HepG2 (cell line): ENCODE results near the gene STX4. TPM values are rescaled to one million over a fixed set of nuclear protein-coding genes. Genes with fewer than 3 reads are reported as not detected.
A peak's percentile ranks its signal among the peaks of the same experiment; 100 is the strongest.

Experiments
- HNRNPLL ChIP-seq: fragments of 200-400 bp; formaldehyde crosslinking; IDR thresholded peaks from 2 replicates; pipeline ENCODE4 v1.6.1; 2017; ENCODE audit warnings: mild to moderate bottlenecking, low read depth, low read length; ENCODE audit not compliant: poor library complexity, severe bottlenecking
- ISX ChIP-seq: sonication (generic); formaldehyde crosslinking; conservative IDR thresholded peaks from 2 replicates; pipeline ENCODE4 v1.5.0; 2020; ENCODE audit warnings: missing genetic modification reagents
- MYNN ChIP-seq: sonication (generic); formaldehyde crosslinking; IDR thresholded peaks from 2 replicates; pipeline ENCODE4 v1.4.0; 2020; ENCODE audit warnings: mild to moderate bottlenecking, low read depth, missing genetic modification reagents
- ZNF12 ChIP-seq: sonication (generic); formaldehyde crosslinking; IDR thresholded peaks from 2 replicates; pipeline ENCODE4 v1.5.0; 2020; ENCODE audit warnings: missing genetic modification reagents
- ZNF138 ChIP-seq: sonication (generic); formaldehyde crosslinking; IDR thresholded peaks from 2 replicates; pipeline ENCODE4 v1.5.0; 2020; ENCODE audit warnings: mild to moderate bottlenecking, low read depth, missing genetic modification reagents
- ZNF143 ChIP-seq: sonication (generic); formaldehyde crosslinking; IDR thresholded peaks from 2 replicates; pipeline ENCODE4 v1.4.0; 2020; ENCODE audit warnings: missing genetic modification reagents
- ZNF160 ChIP-seq: sonication (generic); formaldehyde crosslinking; IDR thresholded peaks from 2 replicates; pipeline ENCODE4 v1.8.0; 2022; ENCODE audit warnings: mild to moderate bottlenecking, inconsistent platforms, missing genetic modification reagents
- ZNF180 ChIP-seq: sonication (generic); formaldehyde crosslinking; IDR thresholded peaks from 2 replicates; pipeline ENCODE4 v1.4.0; 2020; ENCODE audit warnings: low read depth, missing genetic modification reagents, borderline replicate concordance
- ZNF350 ChIP-seq: sonication (generic); formaldehyde crosslinking; IDR thresholded peaks from 2 replicates; pipeline ENCODE4 v1.4.0; 2020; ENCODE audit warnings: mild to moderate bottlenecking, low read depth, missing genetic modification reagents, borderline replicate concordance
- ZNF367 ChIP-seq: sonication (generic); formaldehyde crosslinking; IDR thresholded peaks from 2 replicates; pipeline ENCODE4 v1.4.0; 2020; ENCODE audit warnings: missing genetic modification reagents, borderline replicate concordance
- ZNF530 ChIP-seq: sonication (generic); formaldehyde crosslinking; IDR thresholded peaks from 2 replicates; pipeline ENCODE4 v1.5.0; 2020; ENCODE audit warnings: low read depth, mild to moderate bottlenecking, missing genetic modification reagents
- ZNF629 ChIP-seq: sonication (generic); formaldehyde crosslinking; conservative IDR thresholded peaks from 2 replicates; pipeline ENCODE4 v1.5.0; 2020; ENCODE audit warnings: missing genetic modification reagents
- ZNF674 ChIP-seq: sonication (generic); formaldehyde crosslinking; IDR thresholded peaks from 2 replicates; pipeline ENCODE4 v1.5.0; 2020; ENCODE audit warnings: low read depth, mild to moderate bottlenecking, missing genetic modification reagents
- ZNF841 ChIP-seq: sonication (generic); formaldehyde crosslinking; IDR thresholded peaks from 2 replicates; pipeline ENCODE4 v1.8.1; 2023; ENCODE audit warnings: missing genetic modification reagents, borderline replicate concordance
- polyA plus RNA-seq, 8 experiments: library from polyadenylated mRNA; depleted of rRNA in 3 of 8; stranded (reverse) in 7 of 8; unstranded in 1 of 8; fragments of >200 nt; fragmentation: Illumina TruSeq in 4 of 8; extraction: Trizol in 4 of 8; gene quantifications; 2 replicates each; pipeline versions ENCODE4 v1.2.1 to v1.2.3, GENCODE V29; 2011 to 2016; ENCODE audit warnings: low read depth in 4 of 8, missing spikeins in 1 of 8, mixed read lengths in 1 of 8; ENCODE audit not compliant: insufficient read depth in 1 of 8
- total RNA-seq, 5 experiments: library from RNA; depleted of rRNA; stranded (reverse); fragments of >200 nt; fragmentation: Illumina TruSeq; extraction: Trizol; gene quantifications; 2 replicates each; pipeline ENCODE4 v1.2.3, GENCODE V29; 2016; ENCODE audit warnings: low read depth in 1 of 5
- TF ChIP-seq, protein P1 (sequence below): sonication (generic); formaldehyde crosslinking; IDR thresholded peaks from 2 replicates; pipeline ENCODE4 v1.5.1; 2020; ENCODE audit warnings: mild to moderate bottlenecking, missing genetic modification reagents, borderline replicate concordance
- TF ChIP-seq, protein P2 (sequence below): sonication (generic); formaldehyde crosslinking; IDR thresholded peaks from 2 replicates; pipeline ENCODE4 v1.4.0; 2020; ENCODE audit warnings: missing genetic modification reagents, mild to moderate bottlenecking, borderline replicate concordance
- TF ChIP-seq, protein P3 (sequence below): sonication (generic); formaldehyde crosslinking; IDR thresholded peaks from 2 replicates; pipeline ENCODE4 v1.8.1; 2023; ENCODE audit warnings: mild to moderate bottlenecking, missing genetic modification reagents
- TF ChIP-seq, protein P4 (sequence below): sonication (generic); formaldehyde crosslinking; IDR thresholded peaks from 2 replicates; pipeline ENCODE4 v1.8.0; 2022; ENCODE audit warnings: mild to moderate bottlenecking, missing genetic modification reagents
- TF ChIP-seq, protein P5 (sequence below): sonication (generic); formaldehyde crosslinking; IDR thresholded peaks from 2 replicates; pipeline ENCODE4 v1.9.0; 2021; ENCODE audit warnings: missing genetic modification reagents, mild to moderate bottlenecking, borderline replicate concordance

Gene STX4
- total and polyA plus RNA-seq, 2 of the 13 experiments (the other 11 are each of a cell fraction or from before 2014, with no cell fraction given), result 29.2 to 34.6 TPM

DNA sequence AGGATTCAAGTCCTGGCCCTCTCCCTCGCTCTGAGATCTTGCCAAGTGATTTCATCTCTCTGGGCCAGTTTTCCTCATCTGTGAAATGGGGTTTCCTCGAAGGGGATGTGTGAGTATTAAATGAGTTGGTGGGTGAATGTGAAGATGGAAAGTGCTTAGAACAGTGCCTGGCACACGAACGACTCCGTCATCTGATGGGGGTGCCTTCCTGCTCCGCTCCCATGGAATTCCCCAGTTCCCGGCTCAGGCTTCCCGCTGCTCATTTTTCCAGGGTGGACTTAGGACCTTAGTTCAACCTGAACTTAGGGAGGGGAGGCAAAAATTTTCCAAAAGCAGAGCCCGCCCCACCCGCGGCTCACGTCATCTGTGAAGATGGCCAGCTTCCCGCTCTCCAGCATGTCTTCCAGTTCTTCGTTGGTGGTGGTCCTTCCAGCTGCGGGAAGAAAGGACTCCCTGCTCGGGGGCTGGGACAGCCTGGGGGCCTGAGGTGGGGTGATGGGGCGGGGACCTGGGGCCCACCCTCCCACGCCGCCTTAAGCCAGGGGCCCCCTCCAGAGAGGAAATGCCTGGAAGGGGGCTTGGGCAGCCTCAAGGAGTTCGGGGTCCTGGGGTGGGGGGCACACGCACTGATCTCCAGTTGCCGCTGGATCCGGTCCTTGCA, 36.9 kb upstream of the STX4 start (continued):
- TF ChIP-seq, protein P1, sequence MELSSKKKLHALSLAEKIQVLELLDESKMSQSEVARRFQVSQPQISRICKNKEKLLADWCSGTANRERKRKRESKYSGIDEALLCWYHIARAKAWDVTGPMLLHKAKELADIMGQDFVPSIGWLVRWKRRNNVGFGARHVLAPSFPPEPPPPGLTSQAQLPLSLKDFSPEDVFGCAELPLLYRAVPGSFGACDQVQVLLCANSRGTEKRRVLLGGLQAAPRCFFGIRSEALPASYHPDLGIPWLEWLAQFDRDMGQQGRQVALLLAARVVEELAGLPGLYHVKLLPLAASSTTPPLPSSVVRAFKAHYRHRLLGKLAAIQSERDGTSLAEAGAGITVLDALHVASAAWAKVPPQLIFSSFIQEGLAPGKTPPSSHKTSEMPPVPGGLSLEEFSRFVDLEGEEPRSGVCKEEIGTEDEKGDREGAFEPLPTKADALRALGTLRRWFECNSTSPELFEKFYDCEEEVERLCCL (CRISPR knock-in tag), result no peak
- TF ChIP-seq ZNF143 (CRISPR knock-in tag) (no peak), MYNN (no peak), ZNF367 (CRISPR knock-in tag) (no peak), ZNF180 (no peak), ZNF629 (CRISPR knock-in tag) (peak; percentile 96), ZNF12 (no peak), ISX (CRISPR knock-in tag) (no peak; the same call in 1 of the 2 replicates), ZNF841 (CRISPR knock-in tag) (no peak), ZNF160 (CRISPR knock-in tag) (0 out of 2 replicates have a peak, but pooled peaks have one; percentile 3), ZNF674 (CRISPR knock-in tag) (no peak), ZNF530 (CRISPR knock-in tag) (no peak), ZNF350 (CRISPR knock-in tag) (peak; percentile 28; the same call in 1 of the 2 replicates), HNRNPLL (no peak), ZNF138 (CRISPR knock-in tag) (no peak)
- TF ChIP-seq, protein P2, sequence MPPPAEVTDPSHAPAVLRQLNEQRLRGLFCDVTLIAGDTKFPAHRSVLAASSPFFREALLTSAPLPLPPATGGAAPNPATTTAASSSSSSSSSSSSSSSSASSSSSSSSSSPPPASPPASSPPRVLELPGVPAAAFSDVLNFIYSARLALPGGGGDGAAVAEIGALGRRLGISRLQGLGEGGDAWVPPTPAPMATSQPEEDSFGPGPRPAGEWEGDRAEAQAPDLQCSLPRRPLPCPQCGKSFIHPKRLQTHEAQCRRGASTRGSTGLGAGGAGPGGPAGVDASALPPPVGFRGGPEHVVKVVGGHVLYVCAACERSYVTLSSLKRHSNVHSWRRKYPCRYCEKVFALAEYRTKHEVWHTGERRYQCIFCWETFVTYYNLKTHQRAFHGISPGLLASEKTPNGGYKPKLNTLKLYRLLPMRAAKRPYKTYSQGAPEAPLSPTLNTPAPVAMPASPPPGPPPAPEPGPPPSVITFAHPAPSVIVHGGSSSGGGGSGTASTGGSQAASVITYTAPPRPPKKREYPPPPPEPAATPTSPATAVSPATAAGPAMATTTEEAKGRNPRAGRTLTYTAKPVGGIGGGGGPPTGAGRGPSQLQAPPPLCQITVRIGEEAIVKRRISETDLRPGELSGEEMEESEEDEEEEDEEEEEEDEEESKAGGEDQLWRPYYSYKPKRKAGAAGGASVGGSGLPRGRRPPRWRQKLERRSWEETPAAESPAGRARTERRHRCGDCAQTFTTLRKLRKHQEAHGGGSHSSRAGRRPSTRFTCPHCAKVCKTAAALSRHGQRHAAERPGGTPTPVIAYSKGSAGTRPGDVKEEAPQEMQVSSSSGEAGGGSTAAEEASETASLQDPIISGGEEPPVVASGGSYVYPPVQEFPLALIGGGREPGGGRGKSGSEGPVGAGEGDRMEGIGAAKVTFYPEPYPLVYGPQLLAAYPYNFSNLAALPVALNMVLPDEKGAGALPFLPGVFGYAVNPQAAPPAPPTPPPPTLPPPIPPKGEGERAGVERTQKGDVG (CRISPR knock-in tag), result no peak
- TF ChIP-seq, protein P3, sequence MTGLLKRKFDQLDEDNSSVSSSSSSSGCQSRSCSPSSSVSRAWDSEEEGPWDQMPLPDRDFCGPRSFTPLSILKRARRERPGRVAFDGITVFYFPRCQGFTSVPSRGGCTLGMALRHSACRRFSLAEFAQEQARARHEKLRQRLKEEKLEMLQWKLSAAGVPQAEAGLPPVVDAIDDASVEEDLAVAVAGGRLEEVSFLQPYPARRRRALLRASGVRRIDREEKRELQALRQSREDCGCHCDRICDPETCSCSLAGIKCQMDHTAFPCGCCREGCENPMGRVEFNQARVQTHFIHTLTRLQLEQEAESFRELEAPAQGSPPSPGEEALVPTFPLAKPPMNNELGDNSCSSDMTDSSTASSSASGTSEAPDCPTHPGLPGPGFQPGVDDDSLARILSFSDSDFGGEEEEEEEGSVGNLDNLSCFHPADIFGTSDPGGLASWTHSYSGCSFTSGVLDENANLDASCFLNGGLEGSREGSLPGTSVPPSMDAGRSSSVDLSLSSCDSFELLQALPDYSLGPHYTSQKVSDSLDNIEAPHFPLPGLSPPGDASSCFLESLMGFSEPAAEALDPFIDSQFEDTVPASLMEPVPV (CRISPR knock-in tag), result peak; percentile 25; the same call in 1 of the 2 replicates
- TF ChIP-seq, protein P4, sequence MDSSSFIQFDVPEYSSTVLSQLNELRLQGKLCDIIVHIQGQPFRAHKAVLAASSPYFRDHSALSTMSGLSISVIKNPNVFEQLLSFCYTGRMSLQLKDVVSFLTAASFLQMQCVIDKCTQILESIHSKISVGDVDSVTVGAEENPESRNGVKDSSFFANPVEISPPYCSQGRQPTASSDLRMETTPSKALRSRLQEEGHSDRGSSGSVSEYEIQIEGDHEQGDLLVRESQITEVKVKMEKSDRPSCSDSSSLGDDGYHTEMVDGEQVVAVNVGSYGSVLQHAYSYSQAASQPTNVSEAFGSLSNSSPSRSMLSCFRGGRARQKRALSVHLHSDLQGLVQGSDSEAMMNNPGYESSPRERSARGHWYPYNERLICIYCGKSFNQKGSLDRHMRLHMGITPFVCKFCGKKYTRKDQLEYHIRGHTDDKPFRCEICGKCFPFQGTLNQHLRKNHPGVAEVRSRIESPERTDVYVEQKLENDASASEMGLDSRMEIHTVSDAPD (CRISPR knock-in tag), result no peak
- TF ChIP-seq, protein P5, sequence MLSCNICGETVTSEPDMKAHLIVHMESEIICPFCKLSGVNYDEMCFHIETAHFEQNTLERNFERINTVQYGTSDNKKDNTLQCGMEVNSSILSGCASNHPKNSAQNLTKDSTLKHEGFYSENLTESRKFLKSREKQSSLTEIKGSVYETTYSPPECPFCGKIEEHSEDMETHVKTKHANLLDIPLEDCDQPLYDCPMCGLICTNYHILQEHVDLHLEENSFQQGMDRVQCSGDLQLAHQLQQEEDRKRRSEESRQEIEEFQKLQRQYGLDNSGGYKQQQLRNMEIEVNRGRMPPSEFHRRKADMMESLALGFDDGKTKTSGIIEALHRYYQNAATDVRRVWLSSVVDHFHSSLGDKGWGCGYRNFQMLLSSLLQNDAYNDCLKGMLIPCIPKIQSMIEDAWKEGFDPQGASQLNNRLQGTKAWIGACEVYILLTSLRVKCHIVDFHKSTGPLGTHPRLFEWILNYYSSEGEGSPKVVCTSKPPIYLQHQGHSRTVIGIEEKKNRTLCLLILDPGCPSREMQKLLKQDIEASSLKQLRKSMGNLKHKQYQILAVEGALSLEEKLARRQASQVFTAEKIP, result no peak
